ENCODE data around the gene ANKRD9. TPM values are rescaled to one million over a fixed set of nuclear protein-coding genes. Genes with fewer than 3 reads are reported as not detected.

Gene ANKRD9
- total and polyA plus RNA-seq, 2 experiments from 2014 or later: 17.3 to 95.9 TPM

DNA sequence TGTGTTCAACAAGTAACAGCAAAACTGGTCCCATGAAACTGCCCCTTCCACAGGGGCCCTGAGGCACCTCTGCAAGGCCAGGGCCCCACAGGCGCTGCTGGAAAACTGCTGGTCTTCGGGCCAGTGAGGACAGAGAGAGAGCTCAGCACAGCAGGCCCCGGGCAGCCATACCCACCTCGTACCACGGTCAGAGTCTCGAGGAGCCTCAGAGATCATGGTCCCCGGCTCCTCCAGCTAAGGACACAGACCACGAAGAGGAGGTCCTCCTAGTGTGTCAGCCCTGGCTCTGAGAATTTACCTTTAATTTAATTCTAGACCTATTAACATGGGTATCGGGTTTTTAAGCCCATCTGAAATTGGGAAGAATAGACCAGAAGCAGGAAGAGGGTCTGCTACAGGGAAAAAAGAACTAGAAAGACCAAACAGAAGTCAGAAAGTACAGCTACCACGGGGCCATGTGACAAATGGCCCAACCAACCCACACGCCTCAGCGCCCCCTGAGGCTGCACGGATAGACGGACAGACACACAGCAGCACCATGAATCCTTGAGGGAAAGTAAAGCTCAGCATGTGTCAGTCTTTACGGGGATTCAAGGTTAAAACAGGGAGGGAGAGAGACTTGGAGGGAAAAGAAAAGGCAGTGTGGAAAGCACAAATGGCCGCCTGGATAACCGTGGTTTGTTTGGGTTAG is 22.9 kb downstream of the ANKRD9 start (continued):
- TF ChIP-seq CTCF (conservative IDR thresholded peaks at IDR 0.05; ENCODE audit: low read depth in 2 of 2) (no peak; a peak in 1 of 4 replicates), ZNF114 (CRISPR knock-in tag; IDR thresholded peaks at IDR 0.05) (no peak), EZH2 (IDR thresholded peaks at IDR 0.05; ENCODE audit: low read depth, unreplicated experiment) (no peak), JUNB (IDR thresholded peaks at IDR 0.05; ENCODE audit: unreplicated experiment) (no peak), NANOG (IDR thresholded peaks at IDR 0.05; ENCODE audit: borderline replicate concordance) (no peak)
- TF ChIP-seq, protein P1, sequence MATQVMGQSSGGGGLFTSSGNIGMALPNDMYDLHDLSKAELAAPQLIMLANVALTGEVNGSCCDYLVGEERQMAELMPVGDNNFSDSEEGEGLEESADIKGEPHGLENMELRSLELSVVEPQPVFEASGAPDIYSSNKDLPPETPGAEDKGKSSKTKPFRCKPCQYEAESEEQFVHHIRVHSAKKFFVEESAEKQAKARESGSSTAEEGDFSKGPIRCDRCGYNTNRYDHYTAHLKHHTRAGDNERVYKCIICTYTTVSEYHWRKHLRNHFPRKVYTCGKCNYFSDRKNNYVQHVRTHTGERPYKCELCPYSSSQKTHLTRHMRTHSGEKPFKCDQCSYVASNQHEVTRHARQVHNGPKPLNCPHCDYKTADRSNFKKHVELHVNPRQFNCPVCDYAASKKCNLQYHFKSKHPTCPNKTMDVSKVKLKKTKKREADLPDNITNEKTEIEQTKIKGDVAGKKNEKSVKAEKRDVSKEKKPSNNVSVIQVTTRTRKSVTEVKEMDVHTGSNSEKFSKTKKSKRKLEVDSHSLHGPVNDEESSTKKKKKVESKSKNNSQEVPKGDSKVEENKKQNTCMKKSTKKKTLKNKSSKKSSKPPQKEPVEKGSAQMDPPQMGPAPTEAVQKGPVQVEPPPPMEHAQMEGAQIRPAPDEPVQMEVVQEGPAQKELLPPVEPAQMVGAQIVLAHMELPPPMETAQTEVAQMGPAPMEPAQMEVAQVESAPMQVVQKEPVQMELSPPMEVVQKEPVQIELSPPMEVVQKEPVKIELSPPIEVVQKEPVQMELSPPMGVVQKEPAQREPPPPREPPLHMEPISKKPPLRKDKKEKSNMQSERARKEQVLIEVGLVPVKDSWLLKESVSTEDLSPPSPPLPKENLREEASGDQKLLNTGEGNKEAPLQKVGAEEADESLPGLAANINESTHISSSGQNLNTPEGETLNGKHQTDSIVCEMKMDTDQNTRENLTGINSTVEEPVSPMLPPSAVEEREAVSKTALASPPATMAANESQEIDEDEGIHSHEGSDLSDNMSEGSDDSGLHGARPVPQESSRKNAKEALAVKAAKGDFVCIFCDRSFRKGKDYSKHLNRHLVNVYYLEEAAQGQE (IDR thresholded peaks at IDR 0.05; ENCODE audit: unreplicated experiment): no peak

DNA sequence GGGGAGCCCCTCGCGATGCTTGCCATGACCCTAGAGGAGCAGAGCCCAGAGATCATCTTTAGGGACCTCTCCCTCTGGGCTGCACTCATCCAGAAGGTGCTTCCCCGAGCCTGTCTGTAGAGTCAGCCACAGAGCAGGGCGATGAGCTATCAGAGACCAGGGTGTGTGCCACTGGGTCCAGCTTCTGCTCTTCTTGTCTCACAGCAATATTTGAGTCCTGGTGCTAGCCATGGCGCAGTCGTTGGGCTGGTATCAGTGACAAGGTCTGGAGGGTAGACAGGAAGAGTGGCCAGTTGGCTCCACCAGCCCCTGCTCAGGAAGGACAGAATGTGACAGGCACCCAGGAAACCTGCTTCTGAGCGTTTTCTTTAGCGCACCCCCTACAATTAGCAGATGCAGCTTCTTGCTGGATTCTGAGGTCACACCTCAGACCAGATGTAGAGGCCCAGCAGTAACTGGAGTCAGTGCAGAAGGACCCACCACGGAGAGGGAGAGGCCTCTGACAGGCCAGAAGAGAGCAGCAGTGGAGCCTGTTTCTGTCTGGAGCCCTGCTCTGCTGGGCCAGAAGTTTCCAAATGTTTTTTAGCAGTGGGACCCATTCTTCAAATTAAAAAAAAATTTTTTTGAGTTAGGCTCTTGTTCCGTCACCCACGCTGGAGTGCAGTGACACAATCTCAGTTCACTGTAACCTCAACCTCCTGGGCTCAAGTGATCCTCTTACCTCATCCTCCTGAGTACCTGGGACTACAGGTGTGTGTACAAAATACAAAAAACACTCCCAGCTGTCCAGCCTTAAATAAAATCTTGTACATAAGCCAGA is 23.7 kb downstream of the ANKRD9 start:
- Mint-ChIP-seq H3K9me3 (no peaks in the 10 kb centered on the region), H3K27me3 (ENCODE audit: insufficient read depth, low read depth, poor library complexity) (peaks cover 13% of the 10 kb centered on the region), H3K4me3 (no peak overlapping the region), H3K4me1 (no peaks in the 10 kb centered on the region), H3K36me3 (ENCODE audit: low read depth) (peaks cover 9% of the 10 kb centered on the region; the same call in 2 of the 3 replicates), H3K27ac (no peak overlapping the region; the same call in 1 of the 2 replicates)
- no peaks in the 10 kb centered on the region for H3K79me2 ChIP-seq (replicated peaks; ENCODE audit: insufficient read depth)
- no peaks in the 10 kb centered on the region for H3K9me2 ChIP-seq (ENCODE audit: insufficient read depth)
- H2AFZ ChIP-seq: no peak overlapping the region
- H3K4me1 ChIP-seq (ENCODE audit: insufficient read depth): no peaks in the 10 kb centered on the region
- H3K4me2 ChIP-seq: no peak overlapping the region
- ATAC-seq: no peak
- no peak overlapping the region for H3K27ac ChIP-seq (ENCODE audit: low read depth)
- H3F3A ChIP-seq (replicated peaks; ENCODE audit: low read depth): 0 out of 2 replicates have a peak, but pooled peaks cover 7% of the 10 kb centered on the region
- no peaks in the 10 kb centered on the region for H4K20me1 ChIP-seq (replicated peaks; ENCODE audit: insufficient read depth)
- no peaks in the 10 kb centered on the region for H3K36me3 ChIP-seq (ENCODE audit: insufficient read depth)
- no peak overlapping the region for H3K4me3 ChIP-seq
- no peak for DNase-seq (ENCODE audit: low spot score)
- no peaks in the 10 kb centered on the region for H3K27me3 ChIP-seq (ENCODE audit: insufficient read depth)
- TF ChIP-seq STAT1 (IDR thresholded peaks at IDR 0.05; ENCODE audit: unreplicated experiment) (no peak), ZNF331 (CRISPR knock-in tag; IDR thresholded peaks at IDR 0.05; ENCODE audit: low read depth) (no peak)
- TF ChIP-seq, protein P1 (IDR thresholded peaks at IDR 0.05; ENCODE audit: unreplicated experiment): no peak

All from GM23338 (cell line).